Activated CD8-positive, alpha-beta memory T cell treated with anti-CD3 and anti-CD28 coated beads for 36 hours (primary cell): ENCODE data around the gene TRPM5. TPM values are rescaled to one million over a fixed set of nuclear protein-coding genes. Genes with fewer than 3 reads are reported as not detected.

Experiments
- CTCF ChIA-PET: fragments of 350-600 bp; sonication (Branson Sonifier 250); formaldehyde crosslinking; loops from one replicate; lab custom pipeline; 2021; ENCODE audit warnings: antibody characterized with exemption; lab: Charles Lee
- POLR2A ChIA-PET: fragments of 350-600 bp; sonication (Branson Sonifier 250); formaldehyde crosslinking; loops from one replicate; lab custom pipeline; 2021; ENCODE audit warnings: antibody characterized with exemption; lab: Charles Lee
- total RNA-seq, 2 experiments: library from RNA; stranded (reverse); gene quantifications; one replicate each; pipeline ENCODE4 v1.2.3, GENCODE V29; 2021

TRPM5 gene
- total RNA-seq, 2 experiments from 2014 or later, result not detected

DNA sequence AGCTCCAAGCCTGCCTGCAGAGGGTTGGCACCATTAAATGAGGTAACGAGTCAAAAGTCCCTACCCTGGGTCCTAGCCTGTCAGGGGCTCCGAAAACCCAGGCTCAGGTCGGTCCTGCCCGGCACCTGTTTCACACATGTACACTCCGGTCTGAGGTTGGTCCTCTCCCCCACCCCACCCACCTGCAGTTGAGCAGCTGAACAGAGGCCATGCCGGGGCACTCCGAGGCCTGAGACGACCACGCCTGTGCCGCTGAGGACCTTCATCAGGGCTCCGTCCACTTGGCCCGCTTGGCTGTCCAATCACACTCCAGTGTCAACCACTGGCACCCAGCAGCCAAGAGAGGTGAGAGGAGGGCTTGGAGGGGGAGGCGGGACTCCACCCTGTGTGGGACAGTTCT lies 42.2 kb downstream of the TRPM5 start:
- CTCF ChIA-PET, result interaction anchor here (1.2 to 3.2 kb wide), 2 partner anchors 18 to 97 kb away, joined by 5 to 22 read pairs; no protein-coding TSS in a partner anchor
- POLR2A ChIA-PET, result interaction anchor here (1.7 kb wide), 1 partner anchor 24 kb away, joined by 12 read pairs; the partner anchor contains the start of gene CD81

- ChIA-PET POLR2A (interaction anchor here (1.7 kb wide), 1 partner anchor 24 kb away, joined by 12 read pairs; the partner anchor contains the start of gene CD81), CTCF (interaction anchor here (0.7 to 3.2 kb wide), 5 partner anchors 18 to 99 kb away, joined by 3 to 22 read pairs (median 5); no protein-coding TSS in a partner anchor)
Measured at GRCh38 chr11:2401436-2401984, 42.8 kb downstream of the TRPM5 start.

DNA sequence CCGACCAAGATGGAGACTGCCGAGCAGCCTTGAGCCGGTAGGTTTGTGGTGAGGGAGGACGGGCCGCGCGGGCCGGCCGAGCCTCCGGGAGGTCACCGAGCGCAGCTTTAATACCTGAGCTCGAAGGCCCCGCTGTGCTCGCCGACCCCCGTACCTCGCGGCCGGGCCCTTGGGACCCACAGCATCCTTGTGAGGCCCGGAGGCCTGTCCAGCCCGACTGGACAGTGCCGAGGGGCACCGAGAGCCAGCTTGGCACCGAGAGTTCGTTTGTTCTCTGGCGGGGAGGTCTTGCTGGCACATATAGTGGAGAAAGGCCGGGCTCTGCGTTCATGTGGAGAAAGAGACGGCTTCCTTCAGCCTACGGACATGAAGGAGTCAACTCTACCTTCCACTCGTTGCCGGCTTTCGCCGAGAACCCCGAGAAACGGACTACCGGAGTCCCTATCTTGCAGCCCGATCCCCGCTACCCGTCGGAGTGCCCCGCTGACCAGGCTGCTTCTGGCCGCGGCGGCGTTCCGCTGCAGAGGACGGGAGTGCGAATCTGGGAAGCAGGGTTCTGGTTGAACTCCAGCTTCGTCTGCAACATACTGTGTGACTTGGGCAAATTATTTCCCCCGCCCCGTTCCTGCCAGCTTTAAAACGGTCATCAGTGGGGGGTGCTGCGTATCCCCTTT lies 43.4 kb downstream of the TRPM5 start:
- ChIA-PET POLR2A (interaction anchor here (0.6 to 2.1 kb wide), 6 partner anchors 13 to 492 kb away, joined by 3 to 12 read pairs (median 3); partner anchors contain the start of gene CD81), CTCF (interaction anchor here (0.7 to 3.2 kb wide), 11 partner anchors 8 to 98 kb away, joined by 3 to 22 read pairs (median 5); partner anchors contain the start of genes CD81, KCNQ1 and TRPM5)

DNA sequence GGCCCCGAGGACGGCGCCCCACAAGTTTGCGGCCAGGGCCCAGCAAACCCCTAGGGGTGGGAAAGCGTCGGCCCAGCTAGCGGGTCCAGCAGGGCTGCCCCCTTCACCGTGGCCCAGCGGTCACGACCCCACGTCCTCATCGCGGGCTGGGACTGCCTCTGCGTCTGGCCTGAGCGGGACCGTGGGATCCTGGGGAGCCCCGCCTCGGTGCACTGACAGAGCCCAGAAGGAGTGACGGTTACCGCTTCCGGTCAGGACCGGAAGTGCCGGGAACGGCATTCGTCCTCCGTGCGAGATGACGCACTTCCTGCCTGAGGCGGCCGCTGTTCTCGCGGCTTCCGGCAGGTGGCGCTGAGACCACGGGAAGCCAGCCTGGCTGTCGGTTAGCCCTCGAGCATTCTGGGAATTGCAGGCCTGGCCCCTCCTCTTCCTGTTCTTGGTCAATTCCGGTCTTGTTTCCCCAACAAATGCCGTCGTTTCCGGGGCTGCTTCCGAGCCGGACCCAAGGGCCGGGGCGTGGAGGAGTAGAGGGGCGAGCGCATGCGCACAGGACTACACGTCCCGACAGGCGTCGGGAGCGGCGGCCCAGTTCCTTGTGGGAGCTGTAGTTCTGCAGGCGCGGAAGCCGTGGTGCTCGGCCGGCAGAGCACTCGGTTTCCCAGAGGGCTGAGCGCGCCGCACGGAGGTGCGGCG lies 44.1 kb downstream of the TRPM5 start, which contains the start of gene TSSC4:
TSS of gene TSSC4 (plus strand) at position 682 of the 693 bp plus-strand sequence. CDS start 1,884 bp downstream, outside the sequence.
- CTCF ChIA-PET, result interaction anchor here (0.7 to 3.2 kb wide), 9 partner anchors 9 to 97 kb away, joined by 3 to 22 read pairs (median 5); partner anchors contain the start of genes CD81, KCNQ1 and TRPM5

GRCh38 chr11:2399488-2400068 lies 44.7 kb downstream of the TRPM5 start:
- POLR2A ChIA-PET, result interaction anchor here (1.5 to 2.1 kb wide), 2 partner anchors 12 to 23 kb away, joined by 3 to 9 read pairs; partner anchors contain the start of gene CD81
- CTCF ChIA-PET, result interaction anchor here (0.7 to 3.2 kb wide), 6 partner anchors 12 to 95 kb away, joined by 3 to 22 read pairs (median 10); partner anchors contain the start of genes CD81, KCNQ1 and TRPM5

More for the DNA sequence above, 44.1 kb downstream of the TRPM5 start, which contains the start of gene TSSC4:
- POLR2A ChIA-PET, result interaction anchor here (0.6 to 2.1 kb wide), 7 partner anchors 12 to 493 kb away, joined by 3 to 12 read pairs (median 3); partner anchors contain the start of gene CD81

- ChIA-PET CTCF (interaction anchor here (2.1 to 2.4 kb wide), 2 partner anchors 12 to 94 kb away, joined by 10 to 14 read pairs; no protein-coding TSS in a partner anchor), POLR2A (interaction anchor here (0.8 to 2.1 kb wide), 4 partner anchors 11 to 22 kb away, joined by 3 to 9 read pairs (median 4); partner anchors contain the start of gene CD81)
Measured at GRCh38 chr11:2398664-2399355, 45.5 kb downstream of the TRPM5 start.

DNA sequence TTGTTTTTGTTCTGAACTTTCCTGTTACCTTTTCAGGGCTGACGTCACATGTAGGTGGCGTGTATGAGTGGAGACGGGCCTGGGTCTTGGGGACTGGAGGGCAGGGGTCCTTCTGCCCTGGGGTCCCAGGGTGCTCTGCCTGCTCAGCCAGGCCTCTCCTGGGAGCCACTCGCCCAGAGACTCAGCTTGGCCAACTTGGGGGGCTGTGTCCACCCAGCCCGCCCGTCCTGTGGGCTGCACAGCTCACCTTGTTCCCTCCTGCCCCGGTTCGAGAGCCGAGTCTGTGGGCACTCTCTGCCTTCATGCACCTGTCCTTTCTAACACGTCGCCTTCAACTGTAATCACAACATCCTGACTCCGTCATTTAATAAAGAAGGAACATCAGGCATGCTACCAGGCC lies 47.3 kb downstream of the TRPM5 start:
- ChIA-PET CTCF (no interaction called here), POLR2A (no interaction called here)

DNA sequence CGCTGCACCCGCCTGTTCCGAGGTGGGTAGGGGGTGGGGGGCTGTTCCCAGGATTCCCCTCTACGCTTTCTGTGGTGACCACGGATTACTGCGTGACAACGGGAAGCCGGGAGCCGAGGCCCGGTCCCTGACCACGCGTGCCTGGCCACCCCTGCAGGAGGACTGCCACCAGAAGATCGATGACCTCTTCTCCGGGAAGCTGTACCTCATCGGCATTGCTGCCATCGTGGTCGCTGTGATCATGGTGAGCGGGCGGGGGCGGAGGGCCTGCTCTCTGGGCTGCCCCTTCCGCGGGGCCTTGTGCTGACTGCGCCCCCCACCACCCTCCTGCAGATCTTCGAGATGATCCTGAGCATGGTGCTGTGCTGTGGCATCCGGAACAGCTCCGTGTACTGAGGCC lies 47.8 kb downstream of the TRPM5 start:
- CTCF ChIA-PET, result no interaction called here
- POLR2A ChIA-PET, result no interaction called here

- CTCF ChIA-PET, result no interaction called here
- POLR2A ChIA-PET, result no interaction called here
Measured at GRCh38 chr11:2395856-2396255, 48.5 kb downstream of the TRPM5 start.

DNA sequence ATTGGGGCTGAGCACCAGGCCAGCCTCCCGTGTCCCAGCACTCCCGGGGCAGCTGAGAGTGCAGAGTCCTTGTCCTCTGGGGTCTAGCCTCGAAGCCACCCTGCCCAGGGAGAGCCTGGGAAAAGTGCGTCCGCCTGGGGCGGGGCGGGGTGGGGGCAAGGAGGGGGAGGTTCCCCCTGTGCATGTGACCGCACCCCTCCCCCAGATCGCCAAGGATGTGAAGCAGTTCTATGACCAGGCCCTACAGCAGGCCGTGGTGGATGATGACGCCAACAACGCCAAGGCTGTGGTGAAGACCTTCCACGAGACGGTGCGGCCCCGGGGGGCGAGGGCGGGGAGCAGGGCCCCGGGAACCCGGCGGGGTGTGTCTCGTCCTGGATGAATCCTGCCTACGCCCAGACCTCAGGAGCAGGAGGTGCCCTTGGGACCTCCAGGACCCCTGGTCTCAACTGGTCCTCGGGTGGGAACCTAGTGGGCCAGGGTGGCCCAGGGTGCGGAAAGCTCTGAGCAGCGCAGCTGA lies 49.0 kb downstream of the TRPM5 start:
- CTCF ChIA-PET, result no interaction called here
- POLR2A ChIA-PET, result no interaction called here

- POLR2A ChIA-PET, result no interaction called here
- CTCF ChIA-PET, result interaction anchor here (2.0 kb wide), 1 partner anchor 90 kb away, joined by 6 read pairs; no protein-coding TSS in a partner anchor
Measured at GRCh38 chr11:2394818-2395105, 49.6 kb downstream of the TRPM5 start.

Other genes with a start within 250 kb of the TRPM5 start
- 1 to 10 TPM; 1.8 to 2.8 TPM for gene ASCL2, start 173.9 kb downstream of the TRPM5 start, total RNA-seq
- 1 to 10 TPM; 3.5 to 4.2 TPM for gene C11orf21, start 142.6 kb downstream of the TRPM5 start, total RNA-seq
- 1 to 10 TPM; 2.8 to 2.9 TPM for gene TSPAN32, start 142.5 kb downstream of the TRPM5 start, total RNA-seq
- 100 to 1,000 TPM; 190 to 198 TPM for gene CD81, start 67.2 kb downstream of the TRPM5 start, total RNA-seq
- gene TSSC4, start 43.8 kb downstream of the TRPM5 start, total RNA-seq, result 10 to 100 TPM; 61.5 to 68.0 TPM
- gene KCNQ1, start 494 bp upstream of the TRPM5 start, total RNA-seq, result 1 to 10 TPM; 3.1 to 3.9 TPM